Calu3 (cell line): ENCODE measurements around the gene LTBP2. TPM values are rescaled to one million over a fixed set of nuclear protein-coding genes. Genes with fewer than 3 reads are reported as not detected.

ENCODE experiments used
- BruUV-seq: library from RNA; stranded (reverse); fragments of 400-500 nt; replicated peaks from 2 replicates; lab custom pipeline; 2021; lab: Mats Ljungman, UMichigan
- CTCF ChIA-PET: fragments of 300-600 bp; sonication (Branson Sonifier 250); formaldehyde crosslinking; loops from one replicate; lab custom pipeline; 2022; ENCODE audit warnings: antibody characterized with exemption; lab: Charles Lee
- DNase-seq: peaks from one replicate; pipeline ENCODE4 v3.0.0; 2022
- H3K27ac Mint-ChIP-seq: one replicate; pipeline ENCODE4 v1.8.0; 2022; ENCODE audit warnings: mixed read lengths; ENCODE audit not compliant: unreplicated experiment
- H3K27me3 Mint-ChIP-seq: one replicate; pipeline ENCODE4 v1.8.0; 2022; ENCODE audit warnings: mixed read lengths; ENCODE audit not compliant: unreplicated experiment
- H3K36me3 Mint-ChIP-seq: one replicate; pipeline ENCODE4 v1.8.0; 2022; ENCODE audit warnings: mild to moderate bottlenecking, moderate library complexity, mixed read lengths; ENCODE audit not compliant: insufficient read depth, unreplicated experiment
- H3K4me1 Mint-ChIP-seq: one replicate; pipeline ENCODE4 v1.8.0; 2022; ENCODE audit warnings: mild to moderate bottlenecking, low read depth, mixed read lengths; ENCODE audit not compliant: unreplicated experiment
- H3K4me3 Mint-ChIP-seq: one replicate; pipeline ENCODE4 v1.8.0; 2022; ENCODE audit warnings: mild to moderate bottlenecking, low read depth, moderate library complexity, mixed read lengths; ENCODE audit not compliant: unreplicated experiment
- H3K9me3 Mint-ChIP-seq: one replicate; pipeline ENCODE4 v1.8.0; 2022; ENCODE audit warnings: low read depth, mixed read lengths; ENCODE audit not compliant: unreplicated experiment
- intact Hi-C: fragments of 100-400 bp; cut with micrococcal nuclease; formaldehyde crosslinking; loops from one replicate; pipeline ENCODE4 v1.10.0; 2022; ENCODE audit not compliant: unreplicated experiment
- total RNA-seq: library from RNA; stranded (reverse); gene quantifications from 2 replicates; pipeline ENCODE4 v1.2.3, GENCODE V29; 2022
- TF ChIP-seq, protein P1 (sequence below): fragments of 200-600 bp; IDR thresholded peaks from one replicate; pipeline ENCODE4 v1.8.0; 2022; ENCODE audit warnings: antibody characterized with exemption; ENCODE audit not compliant: unreplicated experiment

LTBP2 gene
- total RNA-seq, 1 experiment from 2014 or later = 4.3 TPM

DNA sequence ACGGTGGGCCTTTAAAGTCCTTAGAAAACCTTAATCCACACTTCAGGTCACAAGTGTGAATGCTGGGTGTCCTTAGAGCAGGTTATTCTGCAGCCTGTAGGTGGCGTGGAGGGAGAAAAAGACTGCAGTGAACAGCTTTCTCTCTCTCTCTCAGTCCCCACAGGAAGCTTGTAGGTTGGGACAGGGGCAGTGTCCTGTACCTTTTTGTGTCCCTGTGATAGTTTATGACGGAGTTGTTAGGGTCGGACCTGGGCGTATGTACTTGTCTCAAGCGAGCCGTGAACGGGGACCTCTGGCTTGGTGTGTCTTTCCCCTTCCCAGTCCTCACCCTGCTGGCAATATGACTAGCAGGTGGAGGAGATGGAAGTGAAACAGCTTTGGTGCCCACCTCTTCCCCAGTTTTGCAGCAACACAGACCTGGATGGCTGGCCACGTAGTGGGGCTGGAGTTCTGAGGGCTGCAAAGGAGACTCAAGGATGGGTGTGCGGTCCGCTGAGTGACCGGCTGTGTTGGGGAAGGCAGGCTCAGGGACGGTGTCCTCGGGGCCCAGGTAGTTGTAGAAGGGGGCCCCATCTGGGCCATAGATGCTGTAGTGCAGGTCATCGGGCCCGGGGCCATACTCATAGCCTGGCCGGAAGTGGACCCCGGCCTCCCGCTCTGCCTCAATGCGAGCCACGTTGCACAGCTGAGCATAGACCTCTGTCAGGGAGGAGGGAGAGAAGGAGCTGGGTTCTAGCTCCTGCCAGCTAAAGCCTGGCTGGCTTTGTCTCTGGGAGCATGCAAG is 109.6 kb downstream of the LTBP2 start:
- H3K4me3 Mint-ChIP-seq = no peak overlapping the region
- no peak overlapping the region for H3K27ac Mint-ChIP-seq
- intact Hi-C loops = no loop called here
- peaks cover 6% of the 10 kb centered on the region for H3K36me3 Mint-ChIP-seq
- TF ChIP-seq, protein P1, sequence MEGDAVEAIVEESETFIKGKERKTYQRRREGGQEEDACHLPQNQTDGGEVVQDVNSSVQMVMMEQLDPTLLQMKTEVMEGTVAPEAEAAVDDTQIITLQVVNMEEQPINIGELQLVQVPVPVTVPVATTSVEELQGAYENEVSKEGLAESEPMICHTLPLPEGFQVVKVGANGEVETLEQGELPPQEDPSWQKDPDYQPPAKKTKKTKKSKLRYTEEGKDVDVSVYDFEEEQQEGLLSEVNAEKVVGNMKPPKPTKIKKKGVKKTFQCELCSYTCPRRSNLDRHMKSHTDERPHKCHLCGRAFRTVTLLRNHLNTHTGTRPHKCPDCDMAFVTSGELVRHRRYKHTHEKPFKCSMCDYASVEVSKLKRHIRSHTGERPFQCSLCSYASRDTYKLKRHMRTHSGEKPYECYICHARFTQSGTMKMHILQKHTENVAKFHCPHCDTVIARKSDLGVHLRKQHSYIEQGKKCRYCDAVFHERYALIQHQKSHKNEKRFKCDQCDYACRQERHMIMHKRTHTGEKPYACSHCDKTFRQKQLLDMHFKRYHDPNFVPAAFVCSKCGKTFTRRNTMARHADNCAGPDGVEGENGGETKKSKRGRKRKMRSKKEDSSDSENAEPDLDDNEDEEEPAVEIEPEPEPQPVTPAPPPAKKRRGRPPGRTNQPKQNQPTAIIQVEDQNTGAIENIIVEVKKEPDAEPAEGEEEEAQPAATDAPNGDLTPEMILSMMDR = peak; percentile 15
- peaks cover 10% of the 10 kb centered on the region for H3K27me3 Mint-ChIP-seq
- BruUV-seq = no TSS peak
- no peaks in the 10 kb centered on the region for H3K4me1 Mint-ChIP-seq
- no peaks in the 10 kb centered on the region for H3K9me3 Mint-ChIP-seq
- DNase-seq = peak; percentile 46
- CTCF ChIA-PET = interaction anchor here (0.7 to 3.0 kb wide), 6 partner anchors 9 to 72 kb away, joined by 3 to 15 read pairs (median 4); partner anchors contain the start of genes ISCA2 and NPC2

DNA sequence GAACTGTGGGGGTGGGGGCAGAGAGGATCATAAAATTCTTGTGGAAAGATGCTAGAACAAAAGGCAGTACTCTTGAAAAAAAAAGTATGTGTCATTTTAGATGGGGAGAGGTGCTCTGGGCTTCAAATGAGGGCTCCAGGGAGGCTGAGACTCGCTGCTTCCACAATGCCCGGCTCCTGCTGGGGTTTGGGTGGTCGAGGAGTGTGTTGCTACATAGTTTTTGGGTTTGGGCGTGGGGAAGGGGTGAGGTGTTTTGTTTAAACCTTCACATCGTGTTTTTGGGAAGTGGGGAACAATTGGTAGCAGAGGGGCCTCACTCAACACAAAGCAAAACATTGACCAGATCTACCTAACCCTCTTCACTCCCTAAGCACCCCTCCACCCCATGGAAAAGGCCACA is 110.3 kb downstream of the LTBP2 start:
- no peak overlapping the region for H3K27ac Mint-ChIP-seq

DNA sequence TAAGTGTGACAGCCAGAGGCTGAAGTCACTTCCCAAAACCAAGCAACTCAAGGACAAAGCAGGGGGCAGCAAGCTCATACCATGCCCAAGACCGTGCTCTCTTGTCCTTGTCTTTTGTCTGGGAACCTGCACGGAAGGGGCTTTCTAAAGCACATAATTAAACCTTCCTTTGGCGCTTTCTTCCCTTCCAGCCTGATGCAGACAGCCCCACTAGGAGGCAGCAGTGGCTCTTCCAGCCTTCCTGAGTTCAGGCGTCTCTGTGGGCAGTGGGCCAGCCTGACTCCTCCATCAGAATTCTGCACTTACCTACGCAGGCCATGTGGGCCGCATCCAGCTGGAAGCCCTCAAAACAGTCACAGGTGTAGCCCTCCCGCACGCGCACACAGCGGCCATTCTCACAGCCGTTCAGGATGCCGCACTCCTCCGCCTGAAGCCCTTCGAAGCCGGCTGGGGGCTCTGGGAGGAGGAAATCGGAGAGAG is 110.9 kb downstream of the LTBP2 start:
- H3K36me3 Mint-ChIP-seq = peaks cover 6% of the 10 kb centered on the region
- no peaks in the 10 kb centered on the region for H3K27me3 Mint-ChIP-seq
- no TSS peak for BruUV-seq
- no peaks in the 10 kb centered on the region for H3K4me1 Mint-ChIP-seq
- intact Hi-C loops = no loop called here
- DNase-seq = peak; percentile 36
- TF ChIP-seq, protein P1 = no peak
- H3K27ac Mint-ChIP-seq = no peak overlapping the region
- no peaks in the 10 kb centered on the region for H3K9me3 Mint-ChIP-seq
- H3K4me3 Mint-ChIP-seq = no peak overlapping the region
- CTCF ChIA-PET = no interaction called here

More for the DNA sequence above, 110.3 kb downstream of the LTBP2 start:
- no TSS peak for BruUV-seq
- Mint-ChIP-seq H3K36me3 (peaks cover 6% of the 10 kb centered on the region), H3K4me3 (no peak overlapping the region), H3K27me3 (peaks cover 3% of the 10 kb centered on the region), H3K9me3 (no peaks in the 10 kb centered on the region), H3K4me1 (no peaks in the 10 kb centered on the region)
- intact Hi-C loops = no loop called here
- TF ChIP-seq, protein P1 = no peak
- DNase-seq = no peak
- CTCF ChIA-PET = interaction anchor here (1.2 to 1.9 kb wide), 3 partner anchors 10 to 73 kb away, joined by 3 to 5 read pairs (median 4); no protein-coding TSS in a partner anchor

DNA sequence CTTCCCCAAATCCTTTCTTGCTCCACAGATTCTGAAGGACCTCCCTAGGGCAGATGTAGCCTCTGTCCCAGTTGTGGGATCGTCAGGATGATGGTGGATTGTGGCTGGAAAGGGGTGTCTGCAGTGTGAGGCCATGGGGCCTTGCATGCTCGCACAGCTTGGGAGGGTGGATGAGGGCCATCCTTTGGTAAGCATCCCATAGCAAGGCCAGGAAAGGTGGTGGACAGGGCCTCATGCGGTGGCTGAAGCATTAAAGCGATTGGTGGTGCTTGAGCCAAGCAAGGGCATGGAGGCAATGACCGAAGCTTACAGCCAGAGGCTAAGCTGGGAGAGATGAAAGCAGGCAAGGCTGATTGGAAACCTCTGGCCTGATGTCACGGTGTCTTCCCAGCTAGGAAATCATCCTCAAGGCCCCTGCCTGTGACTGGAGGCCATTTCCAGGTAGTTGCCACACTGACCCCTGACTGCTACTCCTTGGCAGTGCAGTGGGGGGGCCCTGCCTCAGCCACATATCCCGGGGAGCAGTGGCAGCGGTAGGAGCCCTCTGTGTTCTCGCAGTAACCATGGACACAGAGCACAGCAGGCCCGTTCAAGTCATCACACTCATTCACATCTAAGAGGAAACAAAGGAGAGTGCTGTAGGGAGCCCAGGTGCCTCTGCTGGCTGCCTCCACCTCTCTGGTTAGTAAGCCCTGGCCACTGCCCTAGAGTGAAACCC is 111.5 kb downstream of the LTBP2 start:
- DNase-seq = no peak
- Mint-ChIP-seq H3K4me1 (peaks cover 2% of the 10 kb centered on the region), H3K4me3 (no peak overlapping the region), H3K27ac (no peak overlapping the region), H3K9me3 (no peaks in the 10 kb centered on the region), H3K27me3 (no peaks in the 10 kb centered on the region), H3K36me3 (peaks cover 6% of the 10 kb centered on the region)
- TF ChIP-seq, protein P1 = no peak
- intact Hi-C loops = no loop called here
- CTCF ChIA-PET = no interaction called here
- no TSS peak for BruUV-seq
